Caco-2 (cell line): ENCODE data around the gene GTPBP10. TPM values are rescaled to one million over a fixed set of nuclear protein-coding genes. Genes with fewer than 3 reads are reported as not detected.

ENCODE experiments used
- BruUV-seq: library from RNA; stranded (reverse); fragments of 400-500 nt; replicated peaks from 2 replicates; lab custom pipeline; 2021; lab: Mats Ljungman, UMichigan
- CTCF ChIA-PET: fragments of 300-600 bp; sonication (Branson Sonifier 250); formaldehyde crosslinking; loops from one replicate; lab custom pipeline; 2022; ENCODE audit warnings: antibody characterized with exemption; lab: Charles Lee
- POLR2A ChIA-PET: fragments of 300-600 bp; sonication (Branson Sonifier 250); formaldehyde crosslinking; loops from one replicate; lab custom pipeline; 2022; ENCODE audit warnings: antibody characterized with exemption; lab: Charles Lee
- DNase-seq, 2 experiments: peaks; one replicate each; pipeline versions ENCODE4 v3.0.0 to v3.0.0-alpha.2; 2020 to 2022
- H3K27me3 ChIP-seq: replicated peaks from 2 replicates; pipeline ENCODE4 v1.6.0; 2011; ENCODE audit warnings: low read length; ENCODE audit not compliant: control insufficient read depth, insufficient read depth
- H3K36me3 ChIP-seq: 2 replicates; pipeline ENCODE4 v1.5.1; 2011; ENCODE audit warnings: low read length; ENCODE audit not compliant: control insufficient read depth, insufficient read depth
- H3K4me1 ChIP-seq: fragments of 250-450 bp; sonication (Bioruptor Pico); 2 replicates; pipeline ENCODE4 v1.5.1; 2020; ENCODE audit warnings: mild to moderate bottlenecking
- H3K4me3 ChIP-seq: 2 replicates; pipeline ENCODE4 v1.5.1; 2011; ENCODE audit warnings: low read depth, mild to moderate bottlenecking, control low read depth, low read length
- H3K9me3 ChIP-seq: fragments of 250-450 bp; sonication (Bioruptor Pico); 2 replicates; pipeline ENCODE4 v1.5.1; 2020; ENCODE audit warnings: mild to moderate bottlenecking, moderate library complexity
- H3K27ac Mint-ChIP-seq: one replicate; pipeline ENCODE4 v1.8.0; 2022; ENCODE audit warnings: mixed read lengths; ENCODE audit not compliant: unreplicated experiment
- H3K27me3 Mint-ChIP-seq: one replicate; pipeline ENCODE4 v1.8.0; 2022; ENCODE audit warnings: mixed read lengths; ENCODE audit not compliant: insufficient read depth, unreplicated experiment
- H3K36me3 Mint-ChIP-seq: one replicate; pipeline ENCODE4 v1.8.0; 2022; ENCODE audit warnings: mild to moderate bottlenecking, mixed read lengths; ENCODE audit not compliant: insufficient read depth, unreplicated experiment
- H3K4me1 Mint-ChIP-seq: one replicate; pipeline ENCODE4 v1.8.0; 2022; ENCODE audit warnings: low read depth, mixed read lengths; ENCODE audit not compliant: unreplicated experiment
- H3K4me3 Mint-ChIP-seq: one replicate; pipeline ENCODE4 v1.8.0; 2022; ENCODE audit warnings: mild to moderate bottlenecking, moderate library complexity, mixed read lengths; ENCODE audit not compliant: unreplicated experiment
- H3K9me3 Mint-ChIP-seq: one replicate; pipeline ENCODE4 v1.8.0; 2022; ENCODE audit warnings: mixed read lengths; ENCODE audit not compliant: unreplicated experiment
- CTCF ChIP-seq, 2 experiments: fragments of 200-600 bp in 1 of 2; IDR thresholded peaks; 1 replicate in 1 of 2; 2 replicates in 1 of 2; pipeline versions ENCODE4 v1.5.1 to v1.8.0; 2011 to 2022; ENCODE audit warnings: antibody characterized with exemption in 1 of 2, control low read depth in 1 of 2, inconsistent platforms in 1 of 2, low read depth in 1 of 2, low read length in 1 of 2, mild to moderate bottlenecking in 1 of 2, moderate library complexity in 1 of 2; ENCODE audit not compliant: insufficient read depth in 1 of 2, severe bottlenecking in 1 of 2, unreplicated experiment in 1 of 2
- intact Hi-C: fragments of 100-400 bp; cut with micrococcal nuclease; formaldehyde crosslinking; loops from one replicate; pipeline ENCODE4 v1.10.0; 2022; ENCODE audit not compliant: unreplicated experiment
- total RNA-seq: library from RNA; stranded (reverse); gene quantifications from 2 replicates; pipeline ENCODE4 v1.2.3, GENCODE V29; 2022

GTPBP10 gene
- total RNA-seq, 1 experiment from 2014 or later, result 42.7 TPM

DNA sequence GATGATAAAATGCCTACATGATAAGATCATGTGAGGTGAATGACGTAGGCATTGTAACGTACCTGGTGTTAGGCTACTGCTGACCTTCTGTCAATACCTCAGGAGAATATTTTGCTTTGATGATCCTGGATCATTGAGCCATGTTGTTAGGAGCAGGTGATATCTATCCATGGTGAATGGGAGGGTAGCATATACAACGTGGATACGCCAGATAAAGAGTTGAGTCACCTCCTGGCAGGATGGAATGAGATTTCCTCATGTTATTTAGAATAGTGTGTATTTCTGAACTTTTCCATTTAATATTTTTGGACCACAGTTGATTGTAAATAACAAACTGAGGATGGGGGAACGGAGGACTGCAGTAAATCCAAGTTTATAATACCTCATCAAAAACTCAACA lies 45.0 kb downstream of the GTPBP10 start:
- intact Hi-C loops, result no loop called here
- Histone ChIP-seq H3K27me3 (no peaks in the 10 kb centered on the region), H3K9me3 (no peaks in the 10 kb centered on the region), H3K4me3 (no peak overlapping the region), H3K4me1 (no peaks in the 10 kb centered on the region), H3K36me3 (no peaks in the 10 kb centered on the region)
- H3K27me3 Mint-ChIP-seq, result no peaks in the 10 kb centered on the region
- H3K9me3 Mint-ChIP-seq, result peaks cover 7% of the 10 kb centered on the region
- no peaks in the 10 kb centered on the region for H3K36me3 Mint-ChIP-seq
- H3K4me1 Mint-ChIP-seq, result no peaks in the 10 kb centered on the region
- no peak for DNase-seq
- no peak for TF ChIP-seq CTCF (IDR thresholded peaks at IDR 0.05; ENCODE audit: insufficient read depth in 1 of 2, low read depth in 1 of 2, low read length in 1 of 2, severe bottlenecking in 1 of 2, unreplicated experiment in 1 of 2)
- BruUV-seq, result no TSS peak
- no peak overlapping the region for H3K27ac Mint-ChIP-seq
- CTCF ChIA-PET, result no interaction called here
- POLR2A ChIA-PET, result no interaction called here
- H3K4me3 Mint-ChIP-seq, result no peak overlapping the region

DNA sequence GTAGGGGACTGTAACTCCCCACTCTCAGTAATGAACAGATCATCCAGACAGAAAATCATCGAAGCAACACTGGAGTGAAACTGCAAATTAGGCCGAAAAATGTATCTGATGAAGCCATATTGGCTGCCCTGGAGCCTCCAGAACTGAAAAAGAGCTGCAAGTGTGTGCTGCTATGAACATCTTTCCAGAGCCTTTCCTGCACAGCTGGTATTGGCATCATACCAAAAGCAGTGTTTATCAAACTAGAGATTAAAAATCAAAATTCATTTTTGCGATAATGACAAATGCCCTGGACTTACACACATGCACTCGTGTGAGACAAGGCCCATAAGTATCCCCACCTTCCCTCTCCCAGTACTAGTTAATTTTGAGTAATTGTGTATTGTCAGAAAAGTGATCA lies 49.9 kb downstream of the GTPBP10 start:
- Histone ChIP-seq H3K36me3 (no peaks in the 10 kb centered on the region), H3K4me1 (no peaks in the 10 kb centered on the region), H3K9me3 (no peaks in the 10 kb centered on the region), H3K27me3 (no peaks in the 10 kb centered on the region), H3K4me3 (no peak overlapping the region)
- H3K9me3 Mint-ChIP-seq, result peaks cover 20% of the 10 kb centered on the region
- intact Hi-C loops, result no loop called here
- no peak for DNase-seq
- ChIA-PET POLR2A (no interaction called here), CTCF (no interaction called here)
- TF ChIP-seq CTCF (IDR thresholded peaks at IDR 0.05; ENCODE audit: insufficient read depth in 1 of 2, low read depth in 1 of 2, low read length in 1 of 2, severe bottlenecking in 1 of 2, unreplicated experiment in 1 of 2), result no peak
- H3K27me3 Mint-ChIP-seq, result peaks cover 3% of the 10 kb centered on the region
- no peak overlapping the region for H3K27ac Mint-ChIP-seq
- H3K36me3 Mint-ChIP-seq, result no peaks in the 10 kb centered on the region
- no peak overlapping the region for H3K4me3 Mint-ChIP-seq
- no peaks in the 10 kb centered on the region for H3K4me1 Mint-ChIP-seq
- no TSS peak for BruUV-seq

- no peak overlapping the region for H3K4me3 ChIP-seq
- H3K4me3 Mint-ChIP-seq, result no peak overlapping the region
- peaks cover 13% of the 10 kb centered on the region for H3K9me3 Mint-ChIP-seq
- H3K36me3 Mint-ChIP-seq, result peaks cover 5% of the 10 kb centered on the region
- no peaks in the 10 kb centered on the region; the same call in 1 of the 2 replicates for H3K4me1 ChIP-seq
- TF ChIP-seq CTCF (IDR thresholded peaks at IDR 0.05; ENCODE audit: insufficient read depth in 1 of 2, low read depth in 1 of 2, low read length in 1 of 2, severe bottlenecking in 1 of 2, unreplicated experiment in 1 of 2), result no peak
- peaks cover 3% of the 10 kb centered on the region for H3K27me3 Mint-ChIP-seq
- H3K27me3 ChIP-seq, result no peaks in the 10 kb centered on the region
- no peak overlapping the region for H3K27ac Mint-ChIP-seq
- H3K36me3 ChIP-seq, result no peaks in the 10 kb centered on the region
- CTCF ChIA-PET, result no interaction called here
- H3K9me3 ChIP-seq, result no peaks in the 10 kb centered on the region
- no peak for DNase-seq
- POLR2A ChIA-PET, result no interaction called here
- no TSS peak for BruUV-seq
- intact Hi-C loops, result no loop called here
- H3K4me1 Mint-ChIP-seq, result no peaks in the 10 kb centered on the region
Observed at GRCh38 chr7:90401989-90402388, 55.5 kb downstream of the GTPBP10 start.
